HepG2 (cell line): ENCODE data around the gene IMPDH1. TPM values are rescaled to one million over a fixed set of nuclear protein-coding genes. Genes with fewer than 3 reads are reported as not detected.

Experiments used
- ADNP ChIP-seq: sonication (generic); formaldehyde crosslinking; IDR thresholded peaks from 2 replicates; pipeline ENCODE4 v1.4.0; 2020; ENCODE audit warnings: missing genetic modification reagents
- ARNT2 ChIP-seq: sonication (generic); formaldehyde crosslinking; IDR thresholded peaks from 2 replicates; pipeline ENCODE4 v1.8.0; 2022; ENCODE audit warnings: mild to moderate bottlenecking, low read depth, missing genetic modification reagents, moderate library complexity
- ATM ChIP-seq: fragments of 450-650 bp; IDR thresholded peaks from 2 replicates; pipeline ENCODE4 v1.7.1; 2017; ENCODE audit warnings: mild to moderate bottlenecking, borderline replicate concordance
- BRCA1 ChIP-seq: sonication (generic); formaldehyde crosslinking; IDR thresholded peaks from 2 replicates; pipeline ENCODE4 v1.4.0; 2020; ENCODE audit warnings: missing genetic modification reagents
- CENPX ChIP-seq: sonication (generic); formaldehyde crosslinking; IDR thresholded peaks from 2 replicates; pipeline ENCODE4 v1.9.0; 2021; ENCODE audit warnings: mild to moderate bottlenecking, missing genetic modification reagents, moderate library complexity
- ERF ChIP-seq: IDR thresholded peaks from 2 replicates; pipeline ENCODE4 v1.6.1; 2018; ENCODE audit warnings: missing biosample characterization, missing genetic modification reagents
- FOXC1 ChIP-seq: sonication (generic); formaldehyde crosslinking; IDR thresholded peaks from 2 replicates; pipeline ENCODE4 v1.8.0; 2022; ENCODE audit warnings: mild to moderate bottlenecking, missing genetic modification reagents, borderline replicate concordance
- HCFC1 ChIP-seq: fragments of 150-350 bp; IDR thresholded peaks from 2 replicates; pipeline ENCODE4 v1.6.1; 2014; ENCODE audit warnings: low read depth, low read length
- KLF13 ChIP-seq: sonication (generic); formaldehyde crosslinking; IDR thresholded peaks from 2 replicates; pipeline ENCODE4 v1.4.0; 2020; ENCODE audit warnings: mild to moderate bottlenecking, missing genetic modification reagents
- KLF16 ChIP-seq, 2 experiments: sonication (generic) in 1 of 2; formaldehyde crosslinking in 1 of 2; IDR thresholded peaks; 2 replicates each; pipeline versions ENCODE4 v1.6.1 to v1.8.0; 2016 to 2023; ENCODE audit warnings: missing genetic modification reagents in 2 of 2, missing compliant biosample characterization in 1 of 2
- MIER3 ChIP-seq: IDR thresholded peaks from 2 replicates; pipeline ENCODE4 v1.6.1; 2016; ENCODE audit warnings: missing compliant biosample characterization, borderline replicate concordance
- MLLT10 ChIP-seq: sonication (generic); formaldehyde crosslinking; IDR thresholded peaks from 2 replicates; pipeline ENCODE4 v1.4.0; 2020; ENCODE audit warnings: missing genetic modification reagents
- NR2C2 ChIP-seq: sonication (generic); formaldehyde crosslinking; IDR thresholded peaks from 2 replicates; pipeline ENCODE4 v1.4.0; 2020; ENCODE audit warnings: missing genetic modification reagents, mild to moderate bottlenecking, moderate library complexity, borderline replicate concordance
- NRL ChIP-seq: sonication (generic); formaldehyde crosslinking; IDR thresholded peaks from 2 replicates; pipeline ENCODE4 v1.5.0; 2020; ENCODE audit warnings: missing genetic modification reagents, mild to moderate bottlenecking, moderate library complexity, borderline replicate concordance
- PHF21A ChIP-seq: sonication (generic); formaldehyde crosslinking; IDR thresholded peaks from 2 replicates; pipeline ENCODE4 v1.5.0; 2020; ENCODE audit warnings: mild to moderate bottlenecking, missing genetic modification reagents
- PITX1 ChIP-seq: sonication (generic); formaldehyde crosslinking; IDR thresholded peaks from 2 replicates; pipeline ENCODE4 v1.5.1; 2020; ENCODE audit warnings: mild to moderate bottlenecking, missing genetic modification reagents
- TFDP2 ChIP-seq: sonication (generic); formaldehyde crosslinking; IDR thresholded peaks from 2 replicates; pipeline ENCODE4 v1.4.0; 2020; ENCODE audit warnings: missing genetic modification reagents
- ZFP36L1 ChIP-seq: sonication (generic); formaldehyde crosslinking; IDR thresholded peaks from 2 replicates; pipeline ENCODE4 v1.8.0; 2022; ENCODE audit warnings: mild to moderate bottlenecking, missing genetic modification reagents, moderate library complexity
- ZMAT3 ChIP-seq: sonication (generic); formaldehyde crosslinking; conservative IDR thresholded peaks from 2 replicates; pipeline ENCODE4 v1.7.0; 2021; ENCODE audit warnings: missing genetic modification reagents
- ZNF260 ChIP-seq: sonication (generic); formaldehyde crosslinking; IDR thresholded peaks from 2 replicates; pipeline ENCODE4 v1.4.0; 2020; ENCODE audit warnings: missing genetic modification reagents, low read depth, mild to moderate bottlenecking, borderline replicate concordance
- ZNF275 ChIP-seq: sonication (generic); formaldehyde crosslinking; IDR thresholded peaks from 2 replicates; pipeline ENCODE4 v1.8.0; 2022; ENCODE audit warnings: missing genetic modification reagents, mild to moderate bottlenecking, inconsistent platforms, borderline replicate concordance
- ZNF30 ChIP-seq: sonication (generic); formaldehyde crosslinking; IDR thresholded peaks from 2 replicates; pipeline ENCODE4 v1.5.0; 2020; ENCODE audit warnings: mild to moderate bottlenecking, missing genetic modification reagents
- ZNF343 ChIP-seq: sonication (generic); formaldehyde crosslinking; IDR thresholded peaks from 2 replicates; pipeline ENCODE4 v1.4.0; 2020; ENCODE audit warnings: mild to moderate bottlenecking, missing genetic modification reagents
- ZNF552 ChIP-seq: sonication (generic); formaldehyde crosslinking; IDR thresholded peaks from 2 replicates; pipeline ENCODE4 v1.9.0; 2022; ENCODE audit warnings: missing genetic modification reagents, mild to moderate bottlenecking, borderline replicate concordance
- ZNF678 ChIP-seq: sonication (generic); formaldehyde crosslinking; IDR thresholded peaks from 2 replicates; pipeline ENCODE4 v1.4.0; 2020; ENCODE audit warnings: mild to moderate bottlenecking, missing genetic modification reagents
- ZNF790 ChIP-seq: sonication (generic); formaldehyde crosslinking; IDR thresholded peaks from 2 replicates; pipeline ENCODE4 v1.8.0; 2022; ENCODE audit warnings: missing genetic modification reagents, mild to moderate bottlenecking, borderline replicate concordance
- ZSCAN20 ChIP-seq: sonication (generic); formaldehyde crosslinking; IDR thresholded peaks from 2 replicates; pipeline ENCODE4 v1.4.0; 2020; ENCODE audit warnings: missing genetic modification reagents, mild to moderate bottlenecking, borderline replicate concordance
- ZUFSP ChIP-seq: sonication (generic); formaldehyde crosslinking; IDR thresholded peaks from 2 replicates; pipeline ENCODE4 v1.9.0; 2021; ENCODE audit warnings: missing genetic modification reagents, mild to moderate bottlenecking, borderline replicate concordance
- polyA plus RNA-seq, 8 experiments: library from polyadenylated mRNA; depleted of rRNA in 3 of 8; stranded (reverse) in 7 of 8; unstranded in 1 of 8; fragments of >200 nt; fragmentation: Illumina TruSeq in 4 of 8; extraction: Trizol in 4 of 8; gene quantifications; 2 replicates each; pipeline versions ENCODE4 v1.2.1 to v1.2.3, GENCODE V29; 2011 to 2016; ENCODE audit warnings: low read depth in 4 of 8, missing spikeins in 1 of 8, mixed read lengths in 1 of 8; ENCODE audit not compliant: insufficient read depth in 1 of 8
- total RNA-seq, 5 experiments: library from RNA; depleted of rRNA; stranded (reverse); fragments of >200 nt; fragmentation: Illumina TruSeq; extraction: Trizol; gene quantifications; 2 replicates each; pipeline ENCODE4 v1.2.3, GENCODE V29; 2016; ENCODE audit warnings: low read depth in 1 of 5

The IMPDH1 gene
- total and polyA plus RNA-seq, 2 of the 13 experiments (the other 11 are each of a cell fraction or from before 2014, with no cell fraction given) = 22.8 to 34.0 TPM

- TF ChIP-seq NR2C2 (CRISPR knock-in tag) (no peak), KLF16 (CRISPR knock-in tag; IDR thresholded peaks at IDR 0.05) (no peak), MLLT10 (CRISPR knock-in tag) (no peak), ZUFSP (no peak), ERF (CRISPR knock-in tag) (0 out of 2 replicates have a peak, but pooled peaks have one; percentile 25), HCFC1 (no peak), ZSCAN20 (CRISPR knock-in tag) (no peak), ZNF343 (no peak), ZFP36L1 (CRISPR knock-in tag) (no peak), CENPX (no peak), TFDP2 (no peak), FOXC1 (CRISPR knock-in tag) (no peak), ARNT2 (no peak; the same call in 1 of the 2 replicates), ATM (no peak), KLF13 (CRISPR knock-in tag) (no peak), ZNF790 (0 out of 2 replicates have a peak, but pooled peaks have one; percentile 42), ZNF275 (CRISPR knock-in tag) (no peak), ZNF678 (0 out of 2 replicates have a peak, but pooled peaks have one; percentile 24), ZNF552 (CRISPR knock-in tag) (no peak), PHF21A (no peak), ZNF260 (CRISPR knock-in tag) (no peak), BRCA1 (no peak), PITX1 (CRISPR knock-in tag) (no peak), ZNF30 (CRISPR knock-in tag) (no peak; the same call in 1 of the 2 replicates), ADNP (no peak), MIER3 (CRISPR knock-in tag) (no peak), ZMAT3 (CRISPR knock-in tag) (0 out of 2 replicates have a peak, but pooled peaks have one; percentile 54), NRL (CRISPR knock-in tag) (no peak)
Observed at GRCh38 chr7:128405471-128406313, 4.1 kb downstream of the IMPDH1 start (continued).
